CD14-positive monocyte (primary cell): ENCODE data around the gene THSD7B. TPM values are rescaled to one million over a fixed set of nuclear protein-coding genes. Genes with fewer than 3 reads are reported as not detected.

Source experiments
- DNase-seq, 3 donors: peaks; one replicate each; pipeline ENCODE4 v3.0.0-alpha.2; 2011 to 2022
- H2AFZ ChIP-seq: 2 replicates; pipeline ENCODE4 v1.6.0; 2012; ENCODE audit warnings: mild to moderate bottlenecking, low read depth, low read length, inconsistent platforms; ENCODE audit not compliant: insufficient read depth, poor library complexity, severe bottlenecking
- H3K27ac ChIP-seq, 2 donors: 1 replicate in 1 of 2; 2 replicates in 1 of 2; pipeline ENCODE4 v1.5.1; 2012 to 2013; ENCODE audit warnings: low read length in 2 of 2, control low read depth in 1 of 2, inconsistent platforms in 1 of 2, low read depth in 1 of 2, mild to moderate bottlenecking in 1 of 2
- H3K27me3 ChIP-seq, 2 donors: one replicate each; pipeline versions ENCODE4 v1.6.0 to v1.6.1; 2011 to 2013; ENCODE audit warnings: low read length in 2 of 2; ENCODE audit not compliant: control insufficient read depth in 2 of 2, insufficient read depth in 2 of 2
- H3K36me3 ChIP-seq, 2 donors: replicated peaks in 1 of 2; 1 replicate in 1 of 2; 2 replicates in 1 of 2; pipeline versions ENCODE4 v1.5.1 to v1.6.1; 2012 to 2013; ENCODE audit warnings: low read length in 2 of 2, control low read depth in 1 of 2, inconsistent platforms in 1 of 2, mild to moderate bottlenecking in 1 of 2; ENCODE audit not compliant: insufficient read depth in 2 of 2, control insufficient read depth in 1 of 2
- H3K4me1 ChIP-seq, 2 donors: 1 replicate in 1 of 2; 2 replicates in 1 of 2; pipeline versions ENCODE4 v1.5.1 to v1.6.1; 2012 to 2013; ENCODE audit warnings: low read length in 2 of 2, control low read depth in 1 of 2, inconsistent platforms in 1 of 2, mild to moderate bottlenecking in 1 of 2, moderate library complexity in 1 of 2; ENCODE audit not compliant: insufficient read depth in 2 of 2, control insufficient read depth in 1 of 2
- H3K4me2 ChIP-seq: replicated peaks from 2 replicates; pipeline ENCODE3; 2012; ENCODE audit warnings: low read length, moderate library complexity, mild to moderate bottlenecking; ENCODE audit not compliant: poor library complexity, severe bottlenecking; ENCODE audit errors: extremely low read depth
- H3K4me3 ChIP-seq, 3 experiments: fragments of 200-600 bp in 1 of 3; sonication (generic) in 1 of 3; replicated peaks in 1 of 3; 1 replicate in 2 of 3; 2 replicates in 1 of 3; pipeline ENCODE4 v1.5.1; 2011 to 2013; ENCODE audit warnings: low read length in 3 of 3, mild to moderate bottlenecking in 3 of 3, control low read depth in 2 of 3, low read depth in 2 of 3, inconsistent platforms in 1 of 3, moderate library complexity in 1 of 3
- H3K79me2 ChIP-seq: 2 replicates; pipeline ENCODE4 v1.6.0; 2012; ENCODE audit warnings: mild to moderate bottlenecking, control low read depth, inconsistent platforms, low read length, moderate library complexity; ENCODE audit not compliant: insufficient read depth
- H3K9ac ChIP-seq: 2 replicates; pipeline ENCODE4 v1.6.0; 2017; ENCODE audit warnings: low read length, mild to moderate bottlenecking; ENCODE audit not compliant: insufficient read depth, poor library complexity, severe bottlenecking
- H3K9me3 ChIP-seq, 2 donors: replicated peaks in 1 of 2; 1 replicate in 1 of 2; 2 replicates in 1 of 2; pipeline versions ENCODE4 v1.5.1 to v1.6.1; 2012 to 2013; ENCODE audit warnings: low read length in 2 of 2, control low read depth in 1 of 2; ENCODE audit not compliant: control insufficient read depth in 1 of 2, insufficient read depth in 1 of 2
- H4K20me1 ChIP-seq: 2 replicates; pipeline ENCODE4 v1.6.0; 2012; ENCODE audit warnings: mild to moderate bottlenecking, low read length, control low read depth, moderate library complexity; ENCODE audit not compliant: insufficient read depth
- H3K27ac Mint-ChIP-seq, 7 donors: one replicate each; pipeline ENCODE4 v1.8.0; 2020; ENCODE audit warnings: mild to moderate bottlenecking in 7 of 7, mixed read lengths in 7 of 7, moderate library complexity in 6 of 7, inconsistent platforms in 2 of 7
- H3K27me3 Mint-ChIP-seq, 3 donors: one replicate each; pipeline ENCODE4 v1.8.0; 2021 to 2022; ENCODE audit warnings: low read depth in 3 of 3, mild to moderate bottlenecking in 3 of 3, mixed read lengths in 3 of 3, moderate library complexity in 3 of 3, inconsistent platforms in 1 of 3
- H3K36me3 Mint-ChIP-seq, 2 donors: one replicate each; pipeline ENCODE4 v1.8.0; 2020; ENCODE audit warnings: mixed read lengths in 2 of 2, inconsistent platforms in 1 of 2, mild to moderate bottlenecking in 1 of 2
- H3K4me1 Mint-ChIP-seq: one replicate; pipeline ENCODE4 v1.8.0; 2020; ENCODE audit warnings: mild to moderate bottlenecking, mixed read lengths
- H3K4me3 Mint-ChIP-seq, 2 donors: one replicate each; pipeline ENCODE4 v1.8.0; 2020; ENCODE audit warnings: mild to moderate bottlenecking in 2 of 2, mixed read lengths in 2 of 2, moderate library complexity in 1 of 2
- H3K9me3 Mint-ChIP-seq, 7 donors: one replicate each; pipeline ENCODE4 v1.8.0; 2020 to 2022; ENCODE audit warnings: mixed read lengths in 7 of 7, mild to moderate bottlenecking in 6 of 7, moderate library complexity in 6 of 7, inconsistent platforms in 2 of 7
- WGBS: methylation state at CpG from one replicate; pipeline ENCODE4 v1.1.5; 2013; ENCODE audit warnings: missing lambda C conversion rate; ENCODE audit not compliant: insufficient coverage; 5-methylcytosine and 5-hydroxymethylcytosine counted together
- intact Hi-C, 2 donors: fragments of 100-400 bp; cut with micrococcal nuclease; formaldehyde crosslinking; loops; one replicate each; pipeline versions ENCODE4 v1.15.0 to v1.15.1; 2023
- polyA plus RNA-seq, 3 donors: library from polyadenylated mRNA; depleted of rRNA in 1 of 3; unstranded in 2 of 3; stranded (reverse) in 1 of 3; fragments of 300-500 nt in 2 of 3; fragments of >200 nt in 1 of 3; fragmentation: Illumina TruSeq in 2 of 3; gene quantifications; 1 replicate in 2 of 3; 2 replicates in 1 of 3; pipeline ENCODE4 v1.2.3, GENCODE V29; 2012 to 2021
- TF ChIP-seq, protein P1 (sequence below): fragments of 200-600 bp; IDR thresholded peaks from one replicate; pipeline ENCODE4 v1.8.0; 2022; ENCODE audit warnings: antibody characterized with exemption, mild to moderate bottlenecking

The THSD7B gene
- polyA plus RNA-seq, 3 donors = not detected

- no peaks in the 10 kb centered on the region for H3K79me2 ChIP-seq
- no peak overlapping the region for H3K4me3 Mint-ChIP-seq
- H3K36me3 Mint-ChIP-seq = no peaks in the 10 kb centered on the region
- peaks cover 1 to 22% (median 4%) of the 10 kb centered on the region in 7 donors for H3K9me3 Mint-ChIP-seq
- no peaks in the 10 kb centered on the region for H3K4me1 Mint-ChIP-seq
- no peak for DNase-seq
- no peaks in the 10 kb centered on the region for H3K27me3 Mint-ChIP-seq
- no peak overlapping the region for H3K4me3 ChIP-seq
- H4K20me1 ChIP-seq = no peaks in the 10 kb centered on the region
- H3K36me3 ChIP-seq = no peaks in the 10 kb centered on the region
- H3K9me3 ChIP-seq = peaks cover 0 to 9% of the 10 kb centered on the region in 2 donors
- no peaks in the 10 kb centered on the region for H3K4me1 ChIP-seq
- H3K27ac Mint-ChIP-seq = no peak overlapping the region
- H3K4me2 ChIP-seq = no peak overlapping the region
- H2AFZ ChIP-seq = no peak overlapping the region
- H3K9ac ChIP-seq = no peak overlapping the region
- intact Hi-C loops = no loop called here
- TF ChIP-seq, protein P1, sequence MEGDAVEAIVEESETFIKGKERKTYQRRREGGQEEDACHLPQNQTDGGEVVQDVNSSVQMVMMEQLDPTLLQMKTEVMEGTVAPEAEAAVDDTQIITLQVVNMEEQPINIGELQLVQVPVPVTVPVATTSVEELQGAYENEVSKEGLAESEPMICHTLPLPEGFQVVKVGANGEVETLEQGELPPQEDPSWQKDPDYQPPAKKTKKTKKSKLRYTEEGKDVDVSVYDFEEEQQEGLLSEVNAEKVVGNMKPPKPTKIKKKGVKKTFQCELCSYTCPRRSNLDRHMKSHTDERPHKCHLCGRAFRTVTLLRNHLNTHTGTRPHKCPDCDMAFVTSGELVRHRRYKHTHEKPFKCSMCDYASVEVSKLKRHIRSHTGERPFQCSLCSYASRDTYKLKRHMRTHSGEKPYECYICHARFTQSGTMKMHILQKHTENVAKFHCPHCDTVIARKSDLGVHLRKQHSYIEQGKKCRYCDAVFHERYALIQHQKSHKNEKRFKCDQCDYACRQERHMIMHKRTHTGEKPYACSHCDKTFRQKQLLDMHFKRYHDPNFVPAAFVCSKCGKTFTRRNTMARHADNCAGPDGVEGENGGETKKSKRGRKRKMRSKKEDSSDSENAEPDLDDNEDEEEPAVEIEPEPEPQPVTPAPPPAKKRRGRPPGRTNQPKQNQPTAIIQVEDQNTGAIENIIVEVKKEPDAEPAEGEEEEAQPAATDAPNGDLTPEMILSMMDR = no peak
- H3K27me3 ChIP-seq = no peaks in the 10 kb centered on the region
- 90% methylated on average over 11 of the region's 17 CpGs for WGBS
- no peak overlapping the region for H3K27ac ChIP-seq
Observed at GRCh38 chr2:137715731-137716191, 950.4 kb downstream of the THSD7B start.

- H3K9me3 ChIP-seq = peaks cover 0 to 9% of the 10 kb centered on the region in 2 donors
- no peak overlapping the region for H3K9ac ChIP-seq
- Mint-ChIP-seq H3K4me3 (no peak overlapping the region), H3K27ac (no peak overlapping the region), H3K9me3 (peaks cover 3 to 18% (median 9%) of the 10 kb centered on the region in 7 donors), H3K4me1 (no peaks in the 10 kb centered on the region), H3K27me3 (no peaks in the 10 kb centered on the region), H3K36me3 (no peaks in the 10 kb centered on the region)
- no peak overlapping the region for H3K4me3 ChIP-seq
- no peak overlapping the region for H3K27ac ChIP-seq
- TF ChIP-seq, protein P1 = no peak
- no peaks in the 10 kb centered on the region for H4K20me1 ChIP-seq
- intact Hi-C loops = no loop called here
- no peaks in the 10 kb centered on the region for H3K79me2 ChIP-seq
- no peaks in the 10 kb centered on the region for H3K4me1 ChIP-seq
- H2AFZ ChIP-seq = no peak overlapping the region
- H3K27me3 ChIP-seq = no peaks in the 10 kb centered on the region
- no peak overlapping the region for H3K4me2 ChIP-seq
- DNase-seq = no peak
- H3K36me3 ChIP-seq = no peaks in the 10 kb centered on the region
- WGBS = 83% methylated on average over 2 of the region's 3 CpGs
Observed at GRCh38 chr2:137718786-137719185, 953.4 kb downstream of the THSD7B start.
